HCT116 (cell line): ENCODE data around the gene PNMA6E.

Source experiments
- CEBPB ChIP-seq: IDR thresholded peaks from 2 replicates; pipeline ENCODE4 v1.6.1; 2012; ENCODE audit warnings: low read depth
- POLR2A ChIP-seq: IDR thresholded peaks from 2 replicates; pipeline ENCODE4 v1.7.0; 2011; ENCODE audit warnings: borderline replicate concordance; ENCODE audit not compliant: insufficient read depth, insufficient read length; ENCODE audit errors: extremely low read depth
- POLR2AphosphoS5 ChIP-seq: IDR thresholded peaks from 2 replicates; pipeline ENCODE4 v1.6.1; 2011; ENCODE audit warnings: mild to moderate bottlenecking, low read depth, low read length, moderate library complexity
- RAD21 ChIP-seq: IDR thresholded peaks from 2 replicates; pipeline ENCODE4 v1.6.1; 2012; ENCODE audit warnings: low read depth, mild to moderate bottlenecking
- SIN3A ChIP-seq: IDR thresholded peaks from 2 replicates; pipeline ENCODE4 v1.6.1; 2012; ENCODE audit warnings: low read depth
- TF ChIP-seq, protein P1 (sequence below), 3 experiments: fragments of 200-600 bp in 1 of 3; sonication (generic) in 1 of 3; IDR thresholded peaks in 2 of 3; conservative IDR thresholded peaks in 1 of 3; 2 replicates each; pipeline ENCODE4 v1.5.1; 2012 to 2017; ENCODE audit warnings: low read depth in 2 of 3, low read length in 2 of 3, antibody characterized with exemption in 1 of 3, borderline replicate concordance in 1 of 3, control low read depth in 1 of 3, mild to moderate bottlenecking in 1 of 3, mixed read lengths in 1 of 3, mixed run types in 1 of 3, moderate library complexity in 1 of 3; ENCODE audit not compliant: insufficient read depth in 1 of 3

GRCh38 chrX:153447581-153447960 lies 46.4 kb upstream of the PNMA6E start:
- no peak for TF ChIP-seq CEBPB
- no peak for TF ChIP-seq SIN3A
- TF ChIP-seq RAD21 = no peak
- TF ChIP-seq POLR2A = no peak
- TF ChIP-seq, protein P1, sequence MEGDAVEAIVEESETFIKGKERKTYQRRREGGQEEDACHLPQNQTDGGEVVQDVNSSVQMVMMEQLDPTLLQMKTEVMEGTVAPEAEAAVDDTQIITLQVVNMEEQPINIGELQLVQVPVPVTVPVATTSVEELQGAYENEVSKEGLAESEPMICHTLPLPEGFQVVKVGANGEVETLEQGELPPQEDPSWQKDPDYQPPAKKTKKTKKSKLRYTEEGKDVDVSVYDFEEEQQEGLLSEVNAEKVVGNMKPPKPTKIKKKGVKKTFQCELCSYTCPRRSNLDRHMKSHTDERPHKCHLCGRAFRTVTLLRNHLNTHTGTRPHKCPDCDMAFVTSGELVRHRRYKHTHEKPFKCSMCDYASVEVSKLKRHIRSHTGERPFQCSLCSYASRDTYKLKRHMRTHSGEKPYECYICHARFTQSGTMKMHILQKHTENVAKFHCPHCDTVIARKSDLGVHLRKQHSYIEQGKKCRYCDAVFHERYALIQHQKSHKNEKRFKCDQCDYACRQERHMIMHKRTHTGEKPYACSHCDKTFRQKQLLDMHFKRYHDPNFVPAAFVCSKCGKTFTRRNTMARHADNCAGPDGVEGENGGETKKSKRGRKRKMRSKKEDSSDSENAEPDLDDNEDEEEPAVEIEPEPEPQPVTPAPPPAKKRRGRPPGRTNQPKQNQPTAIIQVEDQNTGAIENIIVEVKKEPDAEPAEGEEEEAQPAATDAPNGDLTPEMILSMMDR (IDR thresholded peaks at IDR 0.05 in 2 of 3, conservative IDR thresholded peaks at IDR 0.05 in 1 of 3; ENCODE audit: borderline replicate concordance in 1 of 3, insufficient read depth in 1 of 3, low read depth in 2 of 3, low read length in 2 of 3) = no peak
- TF ChIP-seq POLR2AphosphoS5 = no peak
